OCI-M2 (cell line): ENCODE measurements around the gene CYB5RL.

ENCODE experiments used
- DNase-seq: peaks from one replicate; lab custom pipeline; 2025; ENCODE audit not compliant: unreplicated experiment; lab: John Stamatoyannopoulos, UW

CYB5RL gene

DNA sequence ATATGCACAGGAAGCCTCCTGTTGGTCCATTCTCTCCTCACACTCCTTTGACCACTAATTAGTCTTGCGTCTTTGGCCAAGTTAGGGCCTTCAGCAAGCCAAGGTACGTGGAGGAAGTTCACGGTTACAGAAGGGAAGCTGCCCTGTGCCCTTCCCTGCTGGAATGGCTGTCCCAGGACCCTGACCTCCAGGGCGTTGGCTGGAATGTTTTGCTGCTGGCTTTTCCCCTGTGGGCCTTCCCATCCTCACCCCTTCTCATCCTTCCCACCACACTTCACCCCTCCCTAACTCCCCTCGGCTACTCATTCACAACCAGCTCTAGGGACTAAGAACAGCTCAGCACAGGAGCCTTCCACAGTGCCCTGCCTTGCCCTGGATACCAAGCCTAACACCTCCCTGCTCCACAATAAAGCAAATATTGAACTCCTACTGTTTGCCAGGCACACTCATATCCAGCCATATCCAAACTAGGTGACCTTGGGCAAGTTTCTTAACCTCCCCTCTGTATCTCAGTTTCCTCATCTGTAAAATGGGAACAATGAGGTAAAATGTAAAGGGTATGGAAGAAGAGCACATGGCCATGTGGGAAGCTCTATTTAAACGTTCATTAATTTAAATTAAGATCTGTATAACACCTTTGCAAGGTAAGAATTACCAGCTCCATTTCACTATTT, 38.2 kb downstream of the CYB5RL start:
- DNase-seq = no peak

- no peak for DNase-seq
Measured at GRCh38 chr1:54160351-54160750, 39.5 kb downstream of the CYB5RL start.

- no peak for DNase-seq
Measured at GRCh38 chr1:54159733-54160316, 40.0 kb downstream of the CYB5RL start.

GRCh38 chr1:54158071-54158470, 41.8 kb downstream of the CYB5RL start:
- no peak for DNase-seq

- DNase-seq = no peak
Measured at GRCh38 chr1:54157401-54157800, 42.4 kb downstream of the CYB5RL start.

DNA sequence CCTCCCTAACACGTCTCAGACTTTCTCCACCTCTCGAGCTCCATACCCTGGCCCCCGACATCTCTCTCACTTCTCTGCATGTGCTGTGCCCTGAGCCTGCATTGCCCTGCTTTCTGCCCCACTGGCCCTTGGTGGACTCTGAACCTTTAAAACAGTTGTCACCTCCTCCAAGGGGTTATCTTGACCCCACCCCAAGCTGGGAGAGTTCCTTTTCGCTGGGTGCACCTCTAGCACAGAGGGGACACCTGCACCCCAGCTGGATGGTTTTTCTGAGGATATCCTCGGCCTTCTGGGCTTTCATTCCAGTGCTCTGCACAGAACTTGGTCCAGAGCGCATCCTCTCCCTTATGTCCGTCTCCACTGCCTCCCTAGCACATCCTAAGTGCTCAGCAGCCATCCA, 42.8 kb downstream of the CYB5RL start:
- no peak for DNase-seq

DNA sequence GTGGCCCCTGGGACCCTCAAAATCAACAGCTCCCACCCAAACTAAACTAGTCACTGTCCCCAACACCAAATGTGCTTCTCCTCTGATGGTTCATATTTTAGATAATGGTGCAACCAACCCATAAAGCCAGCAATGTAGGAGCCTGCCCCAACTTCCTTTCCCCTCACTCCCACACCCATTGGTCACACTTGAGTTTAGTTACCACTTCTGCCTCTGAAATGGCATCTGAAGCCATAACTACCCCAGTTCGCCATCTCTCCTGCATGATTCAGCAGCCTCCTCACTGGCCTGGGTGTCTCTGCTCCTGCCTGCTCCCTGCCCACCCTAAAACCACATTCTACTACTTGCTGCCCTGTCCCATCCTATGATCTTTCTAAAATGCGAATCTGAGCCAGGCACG, 43.6 kb downstream of the CYB5RL start:
- no peak for DNase-seq

GRCh38 chr1:54153535-54154439, 46.0 kb downstream of the CYB5RL start:
- no peak for DNase-seq

DNA sequence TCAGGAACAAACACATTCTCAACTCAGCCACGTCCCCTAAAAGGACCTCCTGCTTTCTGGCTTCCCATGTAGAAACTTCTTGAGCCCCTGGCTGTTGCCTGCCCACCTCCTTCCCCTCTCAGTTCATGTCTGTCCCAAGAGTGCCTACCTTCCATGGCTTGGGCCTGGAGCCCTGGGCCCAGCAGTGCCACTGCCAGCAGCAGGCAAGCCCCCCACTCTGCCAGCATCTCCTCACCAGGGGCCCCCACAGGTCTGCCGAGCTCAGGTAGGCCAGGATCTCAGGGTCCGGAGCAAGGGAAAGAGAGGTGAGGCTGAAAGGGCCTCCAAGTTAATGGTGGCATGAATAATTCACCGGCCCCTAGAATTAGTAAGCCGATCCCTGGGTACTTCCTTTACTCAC, 47.1 kb downstream of the CYB5RL start, which contains the start of gene CDCP2:
Gene CDCP2, minus strand, starts transcription at position 305 of the 400 bp plus-strand sequence. Its CDS starts 78 bp downstream, at position 227.
- no peak for DNase-seq

- DNase-seq = no peak
Measured at GRCh38 chr1:54151013-54151412, 48.8 kb downstream of the CYB5RL start.
